ENCODE data around the gene ERCC8.

- TF ChIP-seq EZH2 (IDR thresholded peaks at IDR 0.05; ENCODE audit: low read depth, unreplicated experiment) (no peak), JUNB (IDR thresholded peaks at IDR 0.05; ENCODE audit: unreplicated experiment) (no peak), POLR2AphosphoS5 (IDR thresholded peaks at IDR 0.05; ENCODE audit: low read depth) (no peak), CREB1 (CRISPR knock-in tag; IDR thresholded peaks at IDR 0.05; ENCODE audit: low read depth) (no peak), REST (IDR thresholded peaks at IDR 0.05; ENCODE audit: unreplicated experiment) (no peak), NANOG (IDR thresholded peaks at IDR 0.05; ENCODE audit: borderline replicate concordance) (no peak), EZH2phosphoT487 (IDR thresholded peaks at IDR 0.05; ENCODE audit: unreplicated experiment) (no peak), ZNF331 (CRISPR knock-in tag; IDR thresholded peaks at IDR 0.05; ENCODE audit: low read depth) (no peak), STAT1 (IDR thresholded peaks at IDR 0.05; ENCODE audit: unreplicated experiment) (no peak), ZNF114 (CRISPR knock-in tag; IDR thresholded peaks at IDR 0.05) (no peak), ZNF462 (CRISPR knock-in tag; IDR thresholded peaks at IDR 0.05) (no peak)
- TF ChIP-seq, protein P1, sequence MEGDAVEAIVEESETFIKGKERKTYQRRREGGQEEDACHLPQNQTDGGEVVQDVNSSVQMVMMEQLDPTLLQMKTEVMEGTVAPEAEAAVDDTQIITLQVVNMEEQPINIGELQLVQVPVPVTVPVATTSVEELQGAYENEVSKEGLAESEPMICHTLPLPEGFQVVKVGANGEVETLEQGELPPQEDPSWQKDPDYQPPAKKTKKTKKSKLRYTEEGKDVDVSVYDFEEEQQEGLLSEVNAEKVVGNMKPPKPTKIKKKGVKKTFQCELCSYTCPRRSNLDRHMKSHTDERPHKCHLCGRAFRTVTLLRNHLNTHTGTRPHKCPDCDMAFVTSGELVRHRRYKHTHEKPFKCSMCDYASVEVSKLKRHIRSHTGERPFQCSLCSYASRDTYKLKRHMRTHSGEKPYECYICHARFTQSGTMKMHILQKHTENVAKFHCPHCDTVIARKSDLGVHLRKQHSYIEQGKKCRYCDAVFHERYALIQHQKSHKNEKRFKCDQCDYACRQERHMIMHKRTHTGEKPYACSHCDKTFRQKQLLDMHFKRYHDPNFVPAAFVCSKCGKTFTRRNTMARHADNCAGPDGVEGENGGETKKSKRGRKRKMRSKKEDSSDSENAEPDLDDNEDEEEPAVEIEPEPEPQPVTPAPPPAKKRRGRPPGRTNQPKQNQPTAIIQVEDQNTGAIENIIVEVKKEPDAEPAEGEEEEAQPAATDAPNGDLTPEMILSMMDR (conservative IDR thresholded peaks at IDR 0.05; ENCODE audit: low read depth in 2 of 2): peak in 1 of 2 experiments; percentile 58; a peak in 3 of 4 replicates
- TF ChIP-seq, protein P2, sequence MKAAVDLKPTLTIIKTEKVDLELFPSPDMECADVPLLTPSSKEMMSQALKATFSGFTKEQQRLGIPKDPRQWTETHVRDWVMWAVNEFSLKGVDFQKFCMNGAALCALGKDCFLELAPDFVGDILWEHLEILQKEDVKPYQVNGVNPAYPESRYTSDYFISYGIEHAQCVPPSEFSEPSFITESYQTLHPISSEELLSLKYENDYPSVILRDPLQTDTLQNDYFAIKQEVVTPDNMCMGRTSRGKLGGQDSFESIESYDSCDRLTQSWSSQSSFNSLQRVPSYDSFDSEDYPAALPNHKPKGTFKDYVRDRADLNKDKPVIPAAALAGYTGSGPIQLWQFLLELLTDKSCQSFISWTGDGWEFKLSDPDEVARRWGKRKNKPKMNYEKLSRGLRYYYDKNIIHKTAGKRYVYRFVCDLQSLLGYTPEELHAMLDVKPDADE (IDR thresholded peaks at IDR 0.05): no peak
Observed at GRCh38 chr5:60929024-60929423, 15.8 kb downstream of the ERCC8 start.

Data from GM23338 (cell line).